ENCODE measurements around the gene INPP4B.

Gene INPP4B

GRCh38 chr4:142281999-142282398 lies 564.1 kb downstream of the INPP4B start:
- DNase-seq: no peak

- no peak for DNase-seq
Measured at GRCh38 chr4:142278663-142279062, 567.4 kb downstream of the INPP4B start.

GRCh38 chr4:142278171-142278570 lies 567.9 kb downstream of the INPP4B start:
- no peak for DNase-seq

GRCh38 chr4:142274137-142274536 lies 572.0 kb downstream of the INPP4B start:
- DNase-seq: no peak

GRCh38 chr4:142272452-142272851 lies 573.6 kb downstream of the INPP4B start:
- no peak for DNase-seq

- DNase-seq: no peak
Measured at GRCh38 chr4:142271832-142272231, 574.3 kb downstream of the INPP4B start.

- DNase-seq: no peak
Measured at GRCh38 chr4:142267101-142267500, 579.0 kb downstream of the INPP4B start.

- DNase-seq: no peak
Measured at GRCh38 chr4:142265946-142266345, 580.2 kb downstream of the INPP4B start.

- no peak for DNase-seq
Measured at GRCh38 chr4:142265536-142265935, 580.6 kb downstream of the INPP4B start.

GRCh38 chr4:142264961-142265360 lies 581.1 kb downstream of the INPP4B start:
- DNase-seq: no peak

GRCh38 chr4:142262956-142263355 lies 583.1 kb downstream of the INPP4B start:
- DNase-seq: no peak

- DNase-seq: no peak
Measured at GRCh38 chr4:142248946-142249345, 597.2 kb downstream of the INPP4B start.

- DNase-seq: no peak
Measured at GRCh38 chr4:142243255-142243654, 602.8 kb downstream of the INPP4B start.

- DNase-seq: no peak
Measured at GRCh38 chr4:142242156-142242555, 603.9 kb downstream of the INPP4B start.

- DNase-seq: no peak
Measured at GRCh38 chr4:142238589-142238988, 607.5 kb downstream of the INPP4B start.

GRCh38 chr4:142236268-142236667 lies 609.8 kb downstream of the INPP4B start:
- DNase-seq: no peak

GRCh38 chr4:142231787-142232186 lies 614.3 kb downstream of the INPP4B start:
- no peak for DNase-seq

GRCh38 chr4:142230991-142231390 lies 615.1 kb downstream of the INPP4B start:
- DNase-seq: no peak

GRCh38 chr4:142226014-142226413 lies 620.1 kb downstream of the INPP4B start:
- DNase-seq: no peak

GRCh38 chr4:142222127-142222526 lies 624.0 kb downstream of the INPP4B start:
- no peak for DNase-seq

GRCh38 chr4:142218726-142219125 lies 627.4 kb downstream of the INPP4B start:
- DNase-seq: no peak

GRCh38 chr4:142211444-142211843 lies 634.7 kb downstream of the INPP4B start:
- DNase-seq: no peak

- DNase-seq: no peak
Measured at GRCh38 chr4:142203505-142203904, 642.6 kb downstream of the INPP4B start.

GRCh38 chr4:142202404-142203332 lies 643.4 kb downstream of the INPP4B start:
- DNase-seq: no peak

- DNase-seq: no peak
Measured at GRCh38 chr4:142201041-142201440, 645.1 kb downstream of the INPP4B start.
